ENCODE data around the gene ORAI3.
A peak's percentile ranks its signal among the peaks of the same experiment; 100 is the strongest.

The ORAI3 gene

GRCh38 chr16:30996985-30997724 lies 48.3 kb downstream of the ORAI3 start (continued):
- TF ChIP-seq ZSCAN23 (tag by site-specific recombination; IDR thresholded peaks at IDR 0.05) (no peak), TSHZ1 (tag by site-specific recombination; IDR thresholded peaks at IDR 0.05; ENCODE audit: borderline replicate concordance) (no peak), HOXD13 (CRISPR knock-in tag; IDR thresholded peaks at IDR 0.05; ENCODE audit: borderline replicate concordance) (no peak), BCL11A (tag by site-specific recombination; IDR thresholded peaks at IDR 0.05; ENCODE audit: low read depth) (no peak), ELK4 (IDR thresholded peaks at IDR 0.05; ENCODE audit: borderline replicate concordance, low read depth, low read length) (no peak), ZNF518A (tag by site-specific recombination; conservative IDR thresholded peaks at IDR 0.05; ENCODE audit: low read depth) (no peak), OVOL3 (tag by site-specific recombination; IDR thresholded peaks at IDR 0.05) (no peak), ZIC2 (tag by site-specific recombination; IDR thresholded peaks at IDR 0.05) (peak; percentile 44; the same call in 1 of the 2 replicates), HOXA7 (CRISPR knock-in tag; IDR thresholded peaks at IDR 0.05; ENCODE audit: borderline replicate concordance) (no peak), ZNF623 (tag by site-specific recombination; IDR thresholded peaks at IDR 0.05) (no peak), ZNF501 (tag by site-specific recombination; IDR thresholded peaks at IDR 0.05) (peak; percentile 42; the same call in 1 of the 2 replicates), ZNF561 (tag by site-specific recombination; IDR thresholded peaks at IDR 0.05; ENCODE audit: borderline replicate concordance) (no peak), SCRT2 (tag by site-specific recombination; IDR thresholded peaks at IDR 0.05) (no peak), AEBP2 (tag by site-specific recombination; IDR thresholded peaks at IDR 0.05; ENCODE audit: borderline replicate concordance) (no peak), ZNF747 (tag by site-specific recombination; IDR thresholded peaks at IDR 0.05) (no peak), ZNF571 (tag by site-specific recombination; IDR thresholded peaks at IDR 0.05) (no peak), ZBTB49 (tag by site-specific recombination; IDR thresholded peaks at IDR 0.05; ENCODE audit: low read depth) (no peak), PRDM1 (tag by site-specific recombination; IDR thresholded peaks at IDR 0.05) (no peak), BCL11B (tag by site-specific recombination; IDR thresholded peaks at IDR 0.05; ENCODE audit: low read depth) (no peak), MYNN (tag by site-specific recombination; IDR thresholded peaks at IDR 0.05; ENCODE audit: borderline replicate concordance) (no peak), ZNF473 (tag by site-specific recombination; IDR thresholded peaks at IDR 0.05) (no peak), SALL2 (tag by site-specific recombination; IDR thresholded peaks at IDR 0.05; ENCODE audit: borderline replicate concordance) (no peak), ZNF362 (tag by site-specific recombination; IDR thresholded peaks at IDR 0.05) (no peak), SP2 (tag by site-specific recombination; IDR thresholded peaks at IDR 0.05) (peak; percentile 41; the same call in 1 of the 2 replicates), ZBTB1 (tag by site-specific recombination; IDR thresholded peaks at IDR 0.05) (no peak)
